Body of pancreas (tissue), 4 donors: ENCODE data around the gene BGN. TPM values are rescaled to one million over a fixed set of nuclear protein-coding genes. Genes with fewer than 3 reads are reported as not detected.

ENCODE experiments used
- ATAC-seq: fragments of 150-250 bp; one replicate; pipeline ENCODE4 v1.9.1; 2016
- DNase-seq, 4 donors: peaks; one replicate each; pipeline ENCODE4 v3.0.0-alpha.2; 2019
- H3K27ac ChIP-seq, 4 donors: fragments of 200-600 bp; sonication (generic); 1 replicate in 3 of 4; 2 replicates in 1 of 4; pipeline versions ENCODE4 v1.5.1 to v1.6.1; 2016 to 2019; ENCODE audit warnings: mild to moderate bottlenecking in 1 of 4, mixed read lengths in 1 of 4, moderate library complexity in 1 of 4
- H3K27me3 ChIP-seq, 2 donors: fragments of 200-600 bp; sonication (generic); one replicate each; pipeline ENCODE4 v1.6.0; 2016; ENCODE audit warnings: mild to moderate bottlenecking in 1 of 2
- H3K36me3 ChIP-seq, 2 donors: fragments of 200-600 bp; sonication (generic); replicated peaks in 1 of 2; 2 replicates each; pipeline ENCODE4 v1.5.1; 2016; ENCODE audit warnings: low read depth in 2 of 2; ENCODE audit not compliant: insufficient read depth in 1 of 2
- H3K4me1 ChIP-seq: fragments of 200-600 bp; sonication (generic); one replicate; pipeline ENCODE4 v1.6.0; 2016
- H3K4me3 ChIP-seq, 2 donors: fragments of 200-600 bp; sonication (generic); 1 replicate in 1 of 2; 2 replicates in 1 of 2; pipeline ENCODE4 v1.5.1; 2016 to 2019
- H3K9me3 ChIP-seq, 3 donors: fragments of 200-600 bp; sonication (generic); 1 replicate in 2 of 3; 2 replicates in 1 of 3; pipeline ENCODE4 v1.5.1; 2016
- CTCF ChIP-seq, 7 experiments: fragments of 450-650 bp in 4 of 7; fragments of 200-600 bp in 3 of 7; sonication (generic) in 3 of 7; IDR thresholded peaks; one replicate each; pipeline ENCODE4 v1.5.1; 2016 to 2019; ENCODE audit warnings: antibody characterized with exemption in 7 of 7
- POLR2A ChIP-seq, 3 donors: fragments of 450-650 bp; IDR thresholded peaks; one replicate each; pipeline ENCODE4 v1.6.1; 2016; ENCODE audit warnings: antibody characterized with exemption in 3 of 3, mild to moderate bottlenecking in 2 of 3
- WGBS, 2 donors: methylation state at CpG; one replicate each; pipeline ENCODE4 v1.1.5; 2017; 5-methylcytosine and 5-hydroxymethylcytosine counted together
- intact Hi-C: fragments of 100-400 bp; cut with DNase I; formaldehyde crosslinking; loops from one replicate; pipeline ENCODE4 v1.15.1; 2023
- total RNA-seq, 2 donors: library from RNA; depleted of rRNA; stranded (reverse); fragments of >200 nt; gene quantifications; one replicate each; pipeline ENCODE4 v1.1.0, GENCODE V29; 2016

BGN gene
- total RNA-seq, 2 donors from 2014 or later = 30.7 to 34.0 TPM

GRCh38 chrX:153494061-153494460 is 719 bp upstream of the BGN start:
- Histone ChIP-seq H3K36me3 (no peaks in the 10 kb centered on the region), H3K4me1 (no peaks in the 10 kb centered on the region), H3K27ac (no peak overlapping the region), H3K27me3 (no peaks in the 10 kb centered on the region), H3K9me3 (no peaks in the 10 kb centered on the region), H3K4me3 (no peak overlapping the region)
- TF ChIP-seq POLR2A (IDR thresholded peaks at IDR 0.05) = no peak
- no peak for TF ChIP-seq CTCF (IDR thresholded peaks at IDR 0.05)
- ATAC-seq = no peak
- WGBS, 2 donors = 70 to 87% methylated on average over 6 to 12 of the region's 12 CpGs
- intact Hi-C loops = no loop called here
- no peak for DNase-seq

GRCh38 chrX:153495362-153495751 is 577 bp downstream of the BGN start:
- DNase-seq = peak in 1 of 4 donors; percentile 3
- H3K27me3 ChIP-seq = no peaks in the 10 kb centered on the region
- no peaks in the 10 kb centered on the region for H3K9me3 ChIP-seq
- H3K4me3 ChIP-seq = no peak overlapping the region
- TF ChIP-seq POLR2A (IDR thresholded peaks at IDR 0.05) = no peak
- TF ChIP-seq CTCF (IDR thresholded peaks at IDR 0.05) = no peak
- ATAC-seq = no peak
- no peak overlapping the region for H3K27ac ChIP-seq
- 20 to 25% methylated on average over 5 to 13 of the region's 17 CpGs for WGBS, 2 donors
- H3K36me3 ChIP-seq = no peaks in the 10 kb centered on the region
- no peaks in the 10 kb centered on the region for H3K4me1 ChIP-seq
- intact Hi-C loops = no loop called here

GRCh38 chrX:153495903-153496589 is 1.3 kb downstream of the BGN start:
- DNase-seq (no peak), ATAC-seq (no peak)
- H3K9me3 ChIP-seq = no peaks in the 10 kb centered on the region
- 77 to 83% methylated on average over 4 to 6 of the region's 18 CpGs for WGBS, 2 donors
- intact Hi-C loops = no loop called here
- H3K36me3 ChIP-seq = no peaks in the 10 kb centered on the region
- H3K27ac ChIP-seq = no peak overlapping the region
- H3K4me3 ChIP-seq = no peak overlapping the region
- TF ChIP-seq POLR2A (IDR thresholded peaks at IDR 0.05) (no peak), CTCF (IDR thresholded peaks at IDR 0.05) (no peak)
- no peaks in the 10 kb centered on the region for H3K27me3 ChIP-seq
- H3K4me1 ChIP-seq = no peaks in the 10 kb centered on the region

- ATAC-seq (no peak), DNase-seq (no peak)
- Histone ChIP-seq H3K4me3 (no peak overlapping the region), H3K4me1 (no peaks in the 10 kb centered on the region), H3K9me3 (no peaks in the 10 kb centered on the region), H3K36me3 (no peaks in the 10 kb centered on the region), H3K27ac (no peak overlapping the region), H3K27me3 (no peaks in the 10 kb centered on the region)
- WGBS, 2 donors = 44% methylated on average over 8 of the region's 8 CpGs; no CpG with 5 or more reads in 1 of the 2 donors
- TF ChIP-seq CTCF (IDR thresholded peaks at IDR 0.05) = no peak
- intact Hi-C loops = no loop called here
These were observed 1.8 kb downstream of the BGN start for GRCh38 chrX:153496590-153496959.

- H3K4me1 ChIP-seq = no peaks in the 10 kb centered on the region
- no peak for DNase-seq
- H3K36me3 ChIP-seq = no peaks in the 10 kb centered on the region
- no peaks in the 10 kb centered on the region for H3K9me3 ChIP-seq
- H3K27me3 ChIP-seq = no peaks in the 10 kb centered on the region
- TF ChIP-seq CTCF (IDR thresholded peaks at IDR 0.05) (no peak), POLR2A (IDR thresholded peaks at IDR 0.05) (no peak)
- H3K27ac ChIP-seq = no peak overlapping the region
- no peak overlapping the region for H3K4me3 ChIP-seq
- 80 to 87% methylated on average over 3 of the region's 7 CpGs for WGBS, 2 donors
- no peak for ATAC-seq
- intact Hi-C loops = no loop called here
These were observed 3.7 kb downstream of the BGN start for GRCh38 chrX:153498453-153498852.
